Activated CD4-positive, alpha-beta T cell treated with anti-CD3 and anti-CD28 coated beads, Interleukin-2, amount 10 ng/mL, durations not matched to agents 7 days and 5 days (primary cell): ENCODE data around the gene RS1. TPM values are rescaled to one million over a fixed set of nuclear protein-coding genes. Genes with fewer than 3 reads are reported as not detected.

Experiments
- CTCF ChIA-PET: fragments of 350-600 bp; sonication (Branson Sonifier 250); formaldehyde crosslinking; loops from one replicate; lab custom pipeline; 2021; ENCODE audit warnings: antibody characterized with exemption; lab: Charles Lee
- POLR2A ChIA-PET: fragments of 350-600 bp; sonication (Branson Sonifier 250); formaldehyde crosslinking; loops from one replicate; lab custom pipeline; 2021; ENCODE audit warnings: antibody characterized with exemption; lab: Charles Lee
- DNase-seq: peaks from one replicate; pipeline ENCODE4 v3.0.0-alpha.2; 2020
- H3K27ac Mint-ChIP-seq: one replicate; pipeline ENCODE4 v1.8.0; 2021; ENCODE audit warnings: mild to moderate bottlenecking, moderate library complexity, mixed read lengths
- H3K27me3 Mint-ChIP-seq: one replicate; pipeline ENCODE4 v1.8.0; 2021; ENCODE audit warnings: mixed read lengths
- H3K36me3 Mint-ChIP-seq: one replicate; pipeline ENCODE4 v1.8.0; 2021; ENCODE audit warnings: low read depth, mixed read lengths
- H3K4me1 Mint-ChIP-seq: one replicate; pipeline ENCODE4 v1.8.0; 2021; ENCODE audit warnings: mixed read lengths
- H3K4me3 Mint-ChIP-seq: one replicate; pipeline ENCODE4 v1.8.0; 2021; ENCODE audit warnings: mild to moderate bottlenecking, moderate library complexity, mixed read lengths
- H3K9me3 Mint-ChIP-seq: one replicate; pipeline ENCODE4 v1.8.0; 2021; ENCODE audit warnings: mixed read lengths
- total RNA-seq, 2 experiments: library from RNA; stranded (reverse); gene quantifications; one replicate each; pipeline ENCODE4 v1.2.3, GENCODE V29; 2021

Gene RS1
- total RNA-seq, 2 experiments from 2014 or later: not detected

DNA sequence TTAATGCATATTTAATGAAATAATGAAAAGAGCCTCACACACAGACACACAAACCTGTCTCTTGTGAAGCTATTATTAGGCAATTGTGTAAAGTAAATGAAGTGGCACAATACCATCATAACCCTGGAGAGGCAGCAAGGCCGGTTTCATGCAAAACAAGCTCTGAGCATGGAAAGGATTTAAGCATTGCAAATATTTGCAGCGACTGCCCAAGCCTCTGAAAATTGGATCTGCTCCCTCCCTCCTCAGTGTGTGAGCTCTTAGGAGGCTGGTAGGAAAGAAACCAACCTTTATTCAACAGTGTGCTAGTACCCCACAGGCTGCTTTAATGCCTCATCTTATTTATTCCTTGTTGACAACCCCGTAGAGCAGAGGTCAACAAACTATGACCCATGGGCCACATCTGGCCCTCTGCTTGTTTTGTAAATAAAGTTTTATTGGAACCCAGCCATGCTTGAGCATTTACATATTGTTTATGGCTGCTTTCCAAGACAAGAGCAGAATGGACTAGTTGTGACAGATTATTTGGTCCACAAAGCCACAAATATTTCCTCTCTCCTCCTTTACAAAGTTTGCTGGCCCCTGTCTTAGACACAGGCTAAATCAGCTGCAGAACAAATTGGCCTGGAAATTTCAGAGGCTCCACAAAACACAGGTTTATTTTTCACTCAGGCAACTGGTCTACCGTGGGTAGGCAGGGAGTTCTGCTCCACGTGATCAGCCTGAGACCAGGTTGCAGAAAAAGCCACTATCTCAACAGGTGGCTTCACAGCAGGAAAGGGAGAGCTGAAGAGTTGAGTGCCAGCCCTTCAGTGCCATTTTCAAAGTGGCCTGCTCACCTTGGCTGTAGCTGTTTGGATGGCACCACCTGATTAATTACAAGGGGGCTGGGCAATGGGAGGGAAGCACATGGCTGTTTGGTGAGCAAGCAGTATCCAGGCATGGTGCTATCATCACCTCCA lies 16.8 kb downstream of the RS1 start:
- no peak overlapping the region for H3K27ac Mint-ChIP-seq
- DNase-seq: no peak
- H3K9me3 Mint-ChIP-seq: no peaks in the 10 kb centered on the region
- ChIA-PET POLR2A (no interaction called here), CTCF (interaction anchor here (2.2 kb wide), 1 partner anchor 11 kb away, joined by 6 read pairs; no protein-coding TSS in a partner anchor)
- no peaks in the 10 kb centered on the region for H3K4me1 Mint-ChIP-seq
- H3K27me3 Mint-ChIP-seq: no peaks in the 10 kb centered on the region
- H3K36me3 Mint-ChIP-seq: no peaks in the 10 kb centered on the region
- no peak overlapping the region for H3K4me3 Mint-ChIP-seq

GRCh38 chrX:18652636-18653035 lies 19.3 kb downstream of the RS1 start:
- Mint-ChIP-seq H3K27me3 (no peaks in the 10 kb centered on the region), H3K9me3 (no peaks in the 10 kb centered on the region), H3K36me3 (no peaks in the 10 kb centered on the region), H3K27ac (no peak overlapping the region), H3K4me1 (no peaks in the 10 kb centered on the region), H3K4me3 (no peak overlapping the region)
- ChIA-PET POLR2A (no interaction called here), CTCF (interaction anchor here (2.2 kb wide), 1 partner anchor 9 kb away, joined by 5 read pairs; no protein-coding TSS in a partner anchor)
- no peak for DNase-seq

- Mint-ChIP-seq H3K4me1 (no peaks in the 10 kb centered on the region), H3K27me3 (no peaks in the 10 kb centered on the region), H3K27ac (no peak overlapping the region), H3K9me3 (no peaks in the 10 kb centered on the region), H3K4me3 (no peak overlapping the region), H3K36me3 (no peaks in the 10 kb centered on the region)
- no peak for DNase-seq
- ChIA-PET POLR2A (no interaction called here), CTCF (no interaction called here)
Measured at GRCh38 chrX:18650662-18651061, 21.2 kb downstream of the RS1 start.

DNA sequence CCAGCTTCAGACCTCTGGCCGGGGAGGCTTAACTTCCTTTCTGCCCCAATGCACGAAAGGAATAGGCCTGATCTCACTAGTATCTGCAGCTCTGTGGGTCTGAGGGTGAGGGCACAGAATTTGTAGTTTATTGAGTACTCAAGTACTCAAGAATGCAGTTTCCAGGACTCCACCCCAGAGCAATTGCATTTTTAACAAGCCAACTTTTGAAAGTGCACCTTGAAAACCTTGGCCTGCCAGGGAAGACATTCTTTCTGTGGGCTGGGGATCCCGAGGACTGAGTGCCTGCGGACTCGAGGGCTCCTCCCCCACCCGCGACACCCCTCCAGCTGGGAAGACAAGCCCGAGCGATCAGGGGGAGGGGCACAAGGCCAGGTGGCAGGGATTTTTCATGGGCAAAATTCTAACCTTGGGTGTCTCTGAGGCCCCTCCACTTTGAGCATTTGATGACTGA lies 22.4 kb downstream of the RS1 start:
- no peak overlapping the region for H3K27ac Mint-ChIP-seq
- POLR2A ChIA-PET: no interaction called here
- no peaks in the 10 kb centered on the region for H3K36me3 Mint-ChIP-seq
- no peaks in the 10 kb centered on the region for H3K4me1 Mint-ChIP-seq
- no peaks in the 10 kb centered on the region for H3K27me3 Mint-ChIP-seq
- CTCF ChIA-PET: no interaction called here
- no peaks in the 10 kb centered on the region for H3K9me3 Mint-ChIP-seq
- H3K4me3 Mint-ChIP-seq: no peak overlapping the region
- no peak for DNase-seq

DNA sequence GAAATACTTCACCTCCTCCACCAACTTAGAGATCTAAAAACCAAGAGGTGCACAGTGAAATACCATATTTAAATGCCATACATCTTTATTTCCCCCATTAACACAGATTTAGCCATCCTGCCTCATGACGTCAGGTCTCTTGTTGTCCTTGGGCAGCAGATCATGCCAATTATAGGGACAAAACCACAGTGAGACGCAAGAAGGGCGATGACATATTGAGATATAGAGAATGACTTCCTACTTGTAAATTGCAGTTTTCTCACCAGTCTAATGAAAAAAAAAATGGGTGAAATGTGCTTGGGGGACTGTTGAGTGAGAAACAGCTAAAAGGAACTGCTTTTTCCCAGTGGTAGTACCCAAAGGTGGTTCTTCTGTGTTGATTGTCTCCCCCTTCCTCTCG lies 24.3 kb downstream of the RS1 start:
- H3K4me1 Mint-ChIP-seq: no peaks in the 10 kb centered on the region
- POLR2A ChIA-PET: no interaction called here

DNA sequence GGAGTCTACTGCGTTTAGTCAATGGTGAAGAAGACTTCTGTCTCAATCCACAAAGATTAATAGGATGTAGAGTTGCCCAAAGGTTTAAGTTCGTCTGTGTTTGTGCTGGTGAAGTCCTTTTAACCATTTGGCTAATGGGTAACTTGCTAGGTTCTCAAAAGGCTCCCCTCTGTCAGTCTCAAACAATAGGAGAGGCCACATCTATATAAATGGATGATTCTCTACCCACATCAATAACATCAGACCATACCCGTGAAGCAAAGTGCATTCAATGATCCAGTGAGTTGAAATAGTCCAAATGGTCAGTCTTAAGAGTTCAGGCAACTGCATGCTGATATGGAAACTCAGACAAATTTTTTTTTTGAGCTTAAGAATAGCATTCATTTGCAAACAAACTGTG lies 28.1 kb downstream of the RS1 start:
- Mint-ChIP-seq H3K36me3 (no peaks in the 10 kb centered on the region), H3K4me1 (no peaks in the 10 kb centered on the region), H3K27me3 (no peaks in the 10 kb centered on the region), H3K27ac (no peak overlapping the region), H3K9me3 (no peaks in the 10 kb centered on the region), H3K4me3 (no peak overlapping the region)
- CTCF ChIA-PET: interaction anchor here (1.2 kb wide), 1 partner anchor 9 kb away, joined by 5 read pairs; no protein-coding TSS in a partner anchor
- POLR2A ChIA-PET: no interaction called here
- DNase-seq: no peak

More for the DNA sequence above, 24.3 kb downstream of the RS1 start:
- no peaks in the 10 kb centered on the region for H3K9me3 Mint-ChIP-seq
- H3K27me3 Mint-ChIP-seq: no peaks in the 10 kb centered on the region
- H3K27ac Mint-ChIP-seq: no peak overlapping the region
- no peaks in the 10 kb centered on the region for H3K36me3 Mint-ChIP-seq
- no peak overlapping the region for H3K4me3 Mint-ChIP-seq
- CTCF ChIA-PET: no interaction called here
- no peak for DNase-seq

GRCh38 chrX:18643243-18643642 lies 28.7 kb downstream of the RS1 start:
- no peaks in the 10 kb centered on the region for H3K4me1 Mint-ChIP-seq
- ChIA-PET POLR2A (no interaction called here), CTCF (interaction anchor here (1.2 kb wide), 1 partner anchor 10 kb away, joined by 5 read pairs; no protein-coding TSS in a partner anchor)

DNA sequence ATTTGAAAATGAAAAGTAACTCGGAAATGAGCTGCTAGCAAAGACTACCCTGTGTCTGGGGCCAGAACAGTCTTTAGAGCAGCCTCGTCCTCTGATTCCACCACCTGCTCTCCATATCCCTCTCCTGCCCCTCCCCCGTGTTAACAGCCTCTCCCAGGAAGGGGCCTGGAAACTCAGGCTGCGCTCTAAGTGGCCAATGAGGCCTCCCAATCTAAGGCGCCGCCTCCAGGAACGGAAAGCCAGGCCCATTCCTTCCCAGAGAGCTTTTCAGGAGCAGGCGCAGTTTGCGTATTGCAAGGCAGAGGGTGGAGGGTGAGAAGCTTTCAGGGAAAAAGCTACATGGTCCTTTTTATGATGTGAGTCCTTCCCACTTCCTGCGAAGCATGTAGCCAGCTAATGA lies 31.2 kb downstream of the RS1 start:
- Mint-ChIP-seq H3K27me3 (no peaks in the 10 kb centered on the region), H3K4me1 (no peaks in the 10 kb centered on the region), H3K27ac (no peak overlapping the region), H3K36me3 (no peaks in the 10 kb centered on the region), H3K9me3 (no peaks in the 10 kb centered on the region), H3K4me3 (no peak overlapping the region)
- ChIA-PET CTCF (no interaction called here), POLR2A (no interaction called here)
- DNase-seq: no peak

More at GRCh38 chrX:18643243-18643642, 28.7 kb downstream of the RS1 start:
- no peaks in the 10 kb centered on the region for H3K27me3 Mint-ChIP-seq
- DNase-seq: no peak
- H3K4me3 Mint-ChIP-seq: no peak overlapping the region
- no peak overlapping the region for H3K27ac Mint-ChIP-seq
- H3K9me3 Mint-ChIP-seq: no peaks in the 10 kb centered on the region
- no peaks in the 10 kb centered on the region for H3K36me3 Mint-ChIP-seq

GRCh38 chrX:18639280-18639679 lies 32.6 kb downstream of the RS1 start:
- no peak for DNase-seq
- Mint-ChIP-seq H3K27ac (no peak overlapping the region), H3K27me3 (no peaks in the 10 kb centered on the region), H3K9me3 (no peaks in the 10 kb centered on the region), H3K4me3 (no peak overlapping the region), H3K4me1 (no peaks in the 10 kb centered on the region), H3K36me3 (no peaks in the 10 kb centered on the region)
- ChIA-PET POLR2A (no interaction called here), CTCF (no interaction called here)

- Mint-ChIP-seq H3K9me3 (no peaks in the 10 kb centered on the region), H3K27ac (no peak overlapping the region), H3K4me1 (no peaks in the 10 kb centered on the region), H3K27me3 (no peaks in the 10 kb centered on the region), H3K36me3 (no peaks in the 10 kb centered on the region), H3K4me3 (no peak overlapping the region)
- no peak for DNase-seq
- CTCF ChIA-PET: no interaction called here
- POLR2A ChIA-PET: no interaction called here
Measured at GRCh38 chrX:18638398-18638797, 33.5 kb downstream of the RS1 start.

DNA sequence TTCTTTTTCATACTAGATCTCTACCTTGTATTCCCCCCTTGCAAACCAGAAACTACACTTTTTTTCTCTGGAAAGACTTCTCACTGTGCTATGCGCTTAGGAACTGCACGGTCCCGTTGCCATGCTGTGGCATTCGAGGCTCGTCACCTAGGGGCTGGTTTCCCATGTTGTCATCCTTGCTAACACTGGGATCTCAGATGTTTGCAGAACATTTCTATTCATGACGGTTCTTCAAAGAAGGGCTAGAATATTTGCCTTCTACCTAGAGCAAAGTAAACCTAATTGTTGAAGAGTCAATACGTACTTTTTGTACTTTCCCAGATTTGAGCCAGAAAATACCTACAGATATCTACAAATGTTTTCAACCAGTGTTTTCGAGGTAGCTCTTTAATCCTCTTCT lies 41.0 kb downstream of the RS1 start:
- H3K9me3 Mint-ChIP-seq: no peaks in the 10 kb centered on the region
- POLR2A ChIA-PET: no interaction called here
- no peak for DNase-seq
- no peaks in the 10 kb centered on the region for H3K27me3 Mint-ChIP-seq
- no peak overlapping the region for H3K4me3 Mint-ChIP-seq
- H3K36me3 Mint-ChIP-seq: no peaks in the 10 kb centered on the region
- CTCF ChIA-PET: no interaction called here
- no peaks in the 10 kb centered on the region for H3K4me1 Mint-ChIP-seq
- no peak overlapping the region for H3K27ac Mint-ChIP-seq

GRCh38 chrX:18624599-18624998 lies 47.3 kb downstream of the RS1 start:
- Mint-ChIP-seq H3K36me3 (no peaks in the 10 kb centered on the region), H3K27ac (no peak overlapping the region), H3K27me3 (no peaks in the 10 kb centered on the region), H3K9me3 (no peaks in the 10 kb centered on the region), H3K4me1 (no peaks in the 10 kb centered on the region), H3K4me3 (no peak overlapping the region)
- ChIA-PET CTCF (no interaction called here), POLR2A (no interaction called here)
- no peak for DNase-seq

DNA sequence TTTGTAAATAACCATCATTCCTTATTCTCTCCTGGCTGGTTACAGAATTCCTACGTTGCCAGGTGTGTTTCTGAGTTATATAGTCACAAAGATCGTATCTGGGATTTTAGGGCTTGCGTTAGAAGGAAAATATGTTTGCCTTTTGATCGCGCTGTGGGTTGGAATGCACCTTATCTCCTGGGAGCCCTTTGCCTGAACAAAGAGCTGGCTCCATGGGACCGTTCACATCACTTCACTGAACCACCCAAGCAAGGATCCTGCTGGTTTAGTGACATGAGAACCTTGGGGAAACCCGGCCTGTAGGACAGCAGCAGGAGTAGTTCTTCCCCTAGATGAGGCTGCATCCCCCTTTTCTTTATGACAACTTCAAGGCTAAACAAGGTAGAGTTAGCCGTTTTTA lies 51.6 kb downstream of the RS1 start:
- Mint-ChIP-seq H3K4me1 (no peaks in the 10 kb centered on the region), H3K4me3 (no peak overlapping the region), H3K9me3 (no peaks in the 10 kb centered on the region), H3K27ac (no peak overlapping the region), H3K27me3 (no peaks in the 10 kb centered on the region), H3K36me3 (no peaks in the 10 kb centered on the region)
- POLR2A ChIA-PET: no interaction called here
- CTCF ChIA-PET: no interaction called here
- no peak for DNase-seq
